ENCODE measurements around the gene SLC5A10. TPM values are rescaled to one million over a fixed set of nuclear protein-coding genes. Genes with fewer than 3 reads are reported as not detected.

Gene SLC5A10
- total RNA-seq, 2 experiments from 2014 or later: not detected

DNA sequence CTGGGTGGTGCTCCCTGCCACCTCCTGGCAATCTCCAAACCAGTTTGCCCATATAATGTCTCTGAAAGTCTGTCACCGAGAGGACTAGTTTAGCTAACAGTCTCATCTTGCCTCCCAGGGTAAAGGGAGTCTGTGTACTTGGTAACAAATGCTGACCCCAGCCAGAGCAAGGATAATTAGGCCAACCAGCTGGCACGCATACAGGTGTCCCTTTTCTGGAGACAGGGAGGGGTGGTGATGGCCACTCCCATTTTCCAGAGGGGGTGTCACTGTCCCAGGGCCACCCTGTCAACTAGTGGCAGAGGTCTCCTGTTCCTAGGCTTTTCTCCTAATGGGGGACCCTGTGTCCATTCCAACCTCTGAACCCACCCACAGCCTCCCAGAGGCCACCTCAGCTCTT lies 44.5 kb downstream of the SLC5A10 start:
- peaks cover 24% of the 10 kb centered on the region for H3K36me3 Mint-ChIP-seq (ENCODE audit: low read depth)
- H3K9me3 Mint-ChIP-seq: peaks cover 9% of the 10 kb centered on the region
- DNase-seq (no peak), ATAC-seq (no peak)
- POLR2A ChIA-PET: interaction anchor here (2.2 kb wide), 1 partner anchor 8 kb away, joined by 6 read pairs; the partner anchor contains the start of gene FAM83G
- CTCF ChIA-PET: interaction anchor here (0.7 kb wide), 1 partner anchor 120 kb away, joined by 3 read pairs; no protein-coding TSS in a partner anchor
- H3K4me3 Mint-ChIP-seq: no peak overlapping the region
- H3K4me1 Mint-ChIP-seq (ENCODE audit: low read depth): peaks cover 27% of the 10 kb centered on the region
- H3K27ac Mint-ChIP-seq: no peak overlapping the region
- no peaks in the 10 kb centered on the region for H3K27me3 Mint-ChIP-seq
- TF ChIP-seq, protein P1, sequence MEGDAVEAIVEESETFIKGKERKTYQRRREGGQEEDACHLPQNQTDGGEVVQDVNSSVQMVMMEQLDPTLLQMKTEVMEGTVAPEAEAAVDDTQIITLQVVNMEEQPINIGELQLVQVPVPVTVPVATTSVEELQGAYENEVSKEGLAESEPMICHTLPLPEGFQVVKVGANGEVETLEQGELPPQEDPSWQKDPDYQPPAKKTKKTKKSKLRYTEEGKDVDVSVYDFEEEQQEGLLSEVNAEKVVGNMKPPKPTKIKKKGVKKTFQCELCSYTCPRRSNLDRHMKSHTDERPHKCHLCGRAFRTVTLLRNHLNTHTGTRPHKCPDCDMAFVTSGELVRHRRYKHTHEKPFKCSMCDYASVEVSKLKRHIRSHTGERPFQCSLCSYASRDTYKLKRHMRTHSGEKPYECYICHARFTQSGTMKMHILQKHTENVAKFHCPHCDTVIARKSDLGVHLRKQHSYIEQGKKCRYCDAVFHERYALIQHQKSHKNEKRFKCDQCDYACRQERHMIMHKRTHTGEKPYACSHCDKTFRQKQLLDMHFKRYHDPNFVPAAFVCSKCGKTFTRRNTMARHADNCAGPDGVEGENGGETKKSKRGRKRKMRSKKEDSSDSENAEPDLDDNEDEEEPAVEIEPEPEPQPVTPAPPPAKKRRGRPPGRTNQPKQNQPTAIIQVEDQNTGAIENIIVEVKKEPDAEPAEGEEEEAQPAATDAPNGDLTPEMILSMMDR (IDR thresholded peaks at IDR 0.05): no peak
- intact Hi-C loops (cut with micrococcal nuclease): no loop called here

DNA sequence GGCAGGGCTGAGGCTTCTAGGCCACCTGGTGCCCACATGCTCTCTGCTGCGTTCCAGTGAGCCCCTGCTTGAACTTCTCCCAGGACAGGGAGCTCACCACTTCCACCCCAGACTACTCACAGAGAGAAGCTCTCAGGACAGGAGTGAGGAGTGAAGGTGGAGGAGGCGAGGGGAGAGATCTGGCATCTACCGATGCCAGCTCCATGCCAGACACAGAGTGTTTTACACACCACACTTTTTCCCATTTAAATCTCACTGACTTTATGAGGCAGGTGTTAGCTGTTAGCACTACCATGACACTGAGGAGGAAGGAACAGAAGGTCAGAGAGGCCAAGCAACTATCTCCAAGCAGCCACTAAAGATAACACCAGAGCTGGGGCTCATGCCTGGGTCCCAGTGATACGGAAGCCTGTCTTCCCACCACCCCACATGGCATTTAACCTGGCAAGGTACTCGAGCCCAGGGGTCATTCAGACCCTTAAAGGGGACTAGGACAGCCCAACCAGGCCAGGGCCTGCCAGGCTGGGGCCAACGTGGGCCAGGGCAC lies 45.8 kb downstream of the SLC5A10 start:
- TF ChIP-seq, protein P1 (IDR thresholded peaks at IDR 0.05): no peak
- intact Hi-C loops (cut with micrococcal nuclease): no loop called here
- H3K4me1 Mint-ChIP-seq (ENCODE audit: low read depth): peaks cover 32% of the 10 kb centered on the region
- H3K4me3 Mint-ChIP-seq: no peak overlapping the region
- peaks cover 32% of the 10 kb centered on the region for H3K36me3 Mint-ChIP-seq (ENCODE audit: low read depth)
- H3K27me3 Mint-ChIP-seq: no peaks in the 10 kb centered on the region
- no peak for ATAC-seq
- H3K9me3 Mint-ChIP-seq: peaks cover 9% of the 10 kb centered on the region
- no peak overlapping the region for H3K27ac Mint-ChIP-seq
- POLR2A ChIA-PET: interaction anchor here (0.6 to 1.1 kb wide), 2 partner anchors 10 to 11 kb away, joined by 3 to 5 read pairs; no protein-coding TSS in a partner anchor
- no peak for DNase-seq
- CTCF ChIA-PET: interaction anchor here (1.0 to 1.5 kb wide), 3 partner anchors 36 to 372 kb away, joined by 3 to 5 read pairs (median 4); no protein-coding TSS in a partner anchor

GRCh38 chr17:18999394-18999793 lies 47.4 kb downstream of the SLC5A10 start:
- no peak overlapping the region for H3K27ac Mint-ChIP-seq
- ChIA-PET CTCF (no interaction called here), POLR2A (no interaction called here)
- H3K27me3 Mint-ChIP-seq: no peaks in the 10 kb centered on the region
- peaks cover 9% of the 10 kb centered on the region for H3K9me3 Mint-ChIP-seq
- H3K4me1 Mint-ChIP-seq (ENCODE audit: low read depth): peaks cover 20% of the 10 kb centered on the region
- peaks cover 38% of the 10 kb centered on the region for H3K36me3 Mint-ChIP-seq (ENCODE audit: low read depth)
- ATAC-seq (no peak), DNase-seq (no peak)
- intact Hi-C loops (cut with micrococcal nuclease): no loop called here
- no peak overlapping the region for H3K4me3 Mint-ChIP-seq
- TF ChIP-seq, protein P1 (IDR thresholded peaks at IDR 0.05): no peak

DNA sequence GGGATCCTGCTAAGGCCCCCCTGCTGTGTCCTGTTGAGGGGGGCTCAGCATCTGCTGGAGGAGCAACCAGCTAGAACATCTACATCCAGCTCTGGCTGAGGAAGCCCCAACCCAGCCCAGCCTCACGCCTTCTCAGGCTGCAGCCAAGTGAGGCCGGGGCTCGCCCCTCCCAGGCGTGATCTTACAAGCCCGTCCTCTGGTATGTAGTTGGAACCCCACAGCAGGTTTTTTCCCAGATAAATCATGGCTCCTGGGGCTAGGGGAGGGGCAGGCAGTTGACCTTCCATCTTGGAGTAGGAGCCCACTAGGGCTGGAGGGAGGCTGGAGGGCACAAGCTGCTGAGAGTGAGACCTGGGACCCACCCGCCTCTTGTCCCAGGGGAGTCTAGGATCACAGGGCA lies 47.9 kb downstream of the SLC5A10 start:
- Mint-ChIP-seq H3K27ac (no peak overlapping the region), H3K9me3 (peaks cover 8% of the 10 kb centered on the region), H3K4me1 (ENCODE audit: low read depth) (peaks cover 22% of the 10 kb centered on the region), H3K36me3 (ENCODE audit: low read depth) (peaks cover 38% of the 10 kb centered on the region), H3K4me3 (no peak overlapping the region), H3K27me3 (no peaks in the 10 kb centered on the region)
- TF ChIP-seq, protein P1 (IDR thresholded peaks at IDR 0.05): no peak
- intact Hi-C loops (cut with micrococcal nuclease): no loop called here
- ChIA-PET POLR2A (interaction anchor here (1.0 kb wide), 1 partner anchor 19 kb away, joined by 3 read pairs; no protein-coding TSS in a partner anchor), CTCF (interaction anchor here (2.2 kb wide), 1 partner anchor 39 kb away, joined by 9 read pairs; no protein-coding TSS in a partner anchor)
- DNase-seq: no peak
- no peak for ATAC-seq

Measured in activated CD8-positive, alpha-beta T cell treated with anti-CD3 and anti-CD28 coated beads for 36 hours (primary cell).